SU-DHL-6 (cell line): ENCODE results near the gene SP9.

Experiments
- H2AFZ ChIP-seq: fragments of 200-600 bp; sonication (generic); 2 replicates; pipeline ENCODE4 v1.6.1; 2014; ENCODE audit warnings: low read depth, mild to moderate bottlenecking, moderate library complexity, mixed read lengths, antibody characterized with exemption, low read length; ENCODE audit not compliant: severe bottlenecking
- H3F3A ChIP-seq: fragments of 200-600 bp; shearing (Covaris generic); 2 replicates; pipeline ENCODE4 v1.6.0; 2016; ENCODE audit warnings: antibody characterized with exemption, mild to moderate bottlenecking; ENCODE audit not compliant: insufficient read depth
- H3K27ac ChIP-seq: fragments of 200-600 bp; sonication (generic); 2 replicates; pipeline ENCODE4 v1.5.1; 2016; ENCODE audit warnings: low read depth, mild to moderate bottlenecking, low read length, moderate library complexity, mixed read lengths
- H3K27me3 ChIP-seq: fragments of 200-600 bp; sonication (generic), shearing (Covaris generic); 2 replicates; pipeline ENCODE4 v1.6.0; 2014; ENCODE audit warnings: mild to moderate bottlenecking, low read length
- H3K36me3 ChIP-seq: fragments of 200-600 bp; sonication (generic); 2 replicates; pipeline ENCODE4 v1.6.1; 2014; ENCODE audit warnings: mild to moderate bottlenecking, low read length, mixed read lengths
- H3K4me2 ChIP-seq: fragments of 300-600, 200-600 bp; shearing (Covaris generic), sonication (generic); 2 replicates; pipeline ENCODE4 v1.6.0; 2014; ENCODE audit warnings: low read length, low read depth, mild to moderate bottlenecking; ENCODE audit not compliant: poor library complexity, severe bottlenecking
- H3K4me3 ChIP-seq: fragments of 200-600 bp; sonication (generic); 2 replicates; pipeline ENCODE4 v1.5.1; 2014; ENCODE audit warnings: antibody characterized with exemption, low read length, mild to moderate bottlenecking, mixed read lengths; ENCODE audit not compliant: insufficient read depth, poor library complexity, severe bottlenecking
- H3K79me2 ChIP-seq: fragments of 200-600 bp; sonication (generic); 2 replicates; pipeline ENCODE4 v1.6.1; 2014; ENCODE audit warnings: mild to moderate bottlenecking, low read length, moderate library complexity; ENCODE audit not compliant: insufficient read depth
- H3K9ac ChIP-seq: fragments of 200-600 bp; sonication (generic); 2 replicates; pipeline ENCODE4 v1.7.0; 2014; ENCODE audit warnings: mild to moderate bottlenecking, low read length
- H3K9me2 ChIP-seq: fragments of 200-600 bp; sonication (generic); replicated peaks from 2 replicates; pipeline ENCODE4 v1.6.1; 2014; ENCODE audit warnings: low read length; ENCODE audit not compliant: insufficient read depth
- H3K9me3 ChIP-seq: fragments of 200-600 bp; sonication (generic); 2 replicates; pipeline ENCODE4 v1.6.1; 2014; ENCODE audit warnings: low read length, mixed read lengths; ENCODE audit not compliant: insufficient read depth
- H4K20me1 ChIP-seq: fragments of 200-600 bp; sonication (generic); 2 replicates; pipeline ENCODE4 v1.6.1; 2014; ENCODE audit warnings: low read depth, mild to moderate bottlenecking, antibody characterized with exemption, low read length, moderate library complexity, mixed read lengths
- EZH2phosphoT487 ChIP-seq: fragments of 200-600 bp; sonication (generic), shearing (Covaris generic); conservative IDR thresholded peaks from 2 replicates; pipeline ENCODE4 v1.6.1; 2018; ENCODE audit warnings: mild to moderate bottlenecking, antibody characterized with exemption, low read length, moderate library complexity, mixed read lengths
- TF ChIP-seq, protein P1 (sequence below): fragments of 200-600 bp; sonication (generic); IDR thresholded peaks from one replicate; pipeline ENCODE4 v1.5.1; 2017; ENCODE audit warnings: antibody characterized with exemption, mild to moderate bottlenecking, low read length, moderate library complexity; ENCODE audit not compliant: insufficient read depth, poor library complexity, severe bottlenecking

The SP9 gene

DNA sequence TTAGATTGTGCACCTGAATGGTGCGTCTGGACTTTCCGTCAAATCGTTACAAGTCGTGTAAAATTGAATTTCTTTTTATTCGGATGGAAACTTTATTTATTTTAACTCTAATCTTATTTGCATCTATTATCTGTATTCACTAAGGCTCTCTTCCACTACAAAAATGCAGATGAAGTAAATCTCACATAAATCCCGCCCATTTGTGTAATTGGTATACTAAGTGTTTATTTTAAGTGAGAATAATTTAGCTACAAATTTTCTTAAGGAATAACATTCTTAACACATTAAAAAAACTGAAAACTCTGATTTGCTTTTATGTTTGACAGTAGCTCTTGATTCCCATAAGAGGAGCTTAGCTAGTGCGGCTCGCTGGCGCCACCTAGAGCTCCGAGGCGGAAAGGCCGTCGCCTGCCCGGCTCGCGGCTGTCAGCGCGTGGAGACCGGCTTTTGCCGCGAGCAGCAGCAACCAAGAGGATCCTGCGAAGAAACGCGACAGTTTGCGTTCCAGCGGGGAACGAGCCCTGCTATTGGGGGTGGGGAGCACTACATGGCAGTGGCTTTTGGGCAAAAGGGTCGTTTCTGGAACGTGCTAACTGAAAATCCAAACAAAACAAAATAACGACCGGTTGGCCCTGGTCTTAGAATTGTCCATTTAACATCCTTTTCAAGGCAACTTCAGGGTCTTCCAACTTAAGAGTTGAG lies 6.7 kb downstream of the SP9 start:
- H3K79me2 ChIP-seq = no peaks in the 10 kb centered on the region
- no peaks in the 10 kb centered on the region for H4K20me1 ChIP-seq
- H3K9me2 ChIP-seq = no peaks in the 10 kb centered on the region
- TF ChIP-seq, protein P1, sequence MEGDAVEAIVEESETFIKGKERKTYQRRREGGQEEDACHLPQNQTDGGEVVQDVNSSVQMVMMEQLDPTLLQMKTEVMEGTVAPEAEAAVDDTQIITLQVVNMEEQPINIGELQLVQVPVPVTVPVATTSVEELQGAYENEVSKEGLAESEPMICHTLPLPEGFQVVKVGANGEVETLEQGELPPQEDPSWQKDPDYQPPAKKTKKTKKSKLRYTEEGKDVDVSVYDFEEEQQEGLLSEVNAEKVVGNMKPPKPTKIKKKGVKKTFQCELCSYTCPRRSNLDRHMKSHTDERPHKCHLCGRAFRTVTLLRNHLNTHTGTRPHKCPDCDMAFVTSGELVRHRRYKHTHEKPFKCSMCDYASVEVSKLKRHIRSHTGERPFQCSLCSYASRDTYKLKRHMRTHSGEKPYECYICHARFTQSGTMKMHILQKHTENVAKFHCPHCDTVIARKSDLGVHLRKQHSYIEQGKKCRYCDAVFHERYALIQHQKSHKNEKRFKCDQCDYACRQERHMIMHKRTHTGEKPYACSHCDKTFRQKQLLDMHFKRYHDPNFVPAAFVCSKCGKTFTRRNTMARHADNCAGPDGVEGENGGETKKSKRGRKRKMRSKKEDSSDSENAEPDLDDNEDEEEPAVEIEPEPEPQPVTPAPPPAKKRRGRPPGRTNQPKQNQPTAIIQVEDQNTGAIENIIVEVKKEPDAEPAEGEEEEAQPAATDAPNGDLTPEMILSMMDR = peak; percentile 94
- TF ChIP-seq EZH2phosphoT487 = no peak
- H3K4me2 ChIP-seq = peak overlapping the region; percentile 58
- H3K27ac ChIP-seq = no peak overlapping the region
- H3K9me3 ChIP-seq = no peaks in the 10 kb centered on the region
- no peaks in the 10 kb centered on the region for H3K36me3 ChIP-seq
- peak overlapping the region; percentile 9 for H3K4me3 ChIP-seq
- H3K9ac ChIP-seq = peak overlapping the region; percentile 30; the same call in 1 of the 2 replicates
- H2AFZ ChIP-seq = peak overlapping the region; percentile 84
- H3K27me3 ChIP-seq = no peaks in the 10 kb centered on the region
- peaks cover 12% of the 10 kb centered on the region; the same call in 1 of the 2 replicates for H3F3A ChIP-seq

DNA sequence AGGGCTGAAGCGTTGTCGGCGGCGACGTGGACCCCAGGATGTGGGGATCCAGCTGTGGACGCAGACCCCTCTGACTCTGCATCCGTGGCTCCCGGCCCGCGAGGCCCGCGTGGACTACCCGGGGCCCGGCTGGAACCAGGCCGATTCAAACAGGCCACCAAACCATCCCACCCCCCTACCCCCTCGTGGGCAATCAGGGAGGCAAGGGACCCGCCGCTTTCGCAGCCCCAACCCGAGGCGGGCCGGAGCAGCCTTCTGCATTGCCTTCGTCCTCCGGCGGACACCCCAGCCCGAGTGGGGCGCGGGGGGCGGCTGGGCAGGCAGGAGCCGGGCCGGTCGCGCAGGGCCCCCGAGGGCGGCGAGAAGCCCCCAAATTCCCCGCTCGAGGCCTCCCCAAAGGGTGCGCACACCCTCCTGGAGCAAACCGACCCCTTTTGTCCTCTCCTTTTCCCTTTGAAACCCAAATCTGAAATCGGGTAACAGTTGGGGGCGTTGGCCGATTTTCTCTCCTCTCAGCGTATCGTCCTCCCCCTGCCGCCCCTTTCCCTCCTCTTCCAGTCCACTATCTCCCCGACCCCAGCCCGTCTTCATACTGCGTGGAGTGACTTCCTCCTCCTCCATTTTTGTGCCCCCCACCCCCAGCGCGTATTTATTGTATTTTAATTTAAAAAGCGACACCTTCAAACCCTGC lies 7.4 kb downstream of the SP9 start:
- H3K9me3 ChIP-seq = no peaks in the 10 kb centered on the region
- H3K79me2 ChIP-seq = no peaks in the 10 kb centered on the region
- H3K9ac ChIP-seq = peak overlapping the region; percentile 30; the same call in 1 of the 2 replicates
- peak overlapping the region; percentile 84 for H2AFZ ChIP-seq
- no peak for TF ChIP-seq EZH2phosphoT487
- TF ChIP-seq, protein P1 = no peak
- peak overlapping the region; percentile 58 for H3K4me2 ChIP-seq
- H3F3A ChIP-seq = peaks cover 12% of the 10 kb centered on the region; the same call in 1 of the 2 replicates
- H3K36me3 ChIP-seq = no peaks in the 10 kb centered on the region
- H3K27me3 ChIP-seq = no peaks in the 10 kb centered on the region
- no peak overlapping the region for H3K27ac ChIP-seq
- peak overlapping the region; percentile 9 for H3K4me3 ChIP-seq
- H4K20me1 ChIP-seq = no peaks in the 10 kb centered on the region
- no peaks in the 10 kb centered on the region for H3K9me2 ChIP-seq

DNA sequence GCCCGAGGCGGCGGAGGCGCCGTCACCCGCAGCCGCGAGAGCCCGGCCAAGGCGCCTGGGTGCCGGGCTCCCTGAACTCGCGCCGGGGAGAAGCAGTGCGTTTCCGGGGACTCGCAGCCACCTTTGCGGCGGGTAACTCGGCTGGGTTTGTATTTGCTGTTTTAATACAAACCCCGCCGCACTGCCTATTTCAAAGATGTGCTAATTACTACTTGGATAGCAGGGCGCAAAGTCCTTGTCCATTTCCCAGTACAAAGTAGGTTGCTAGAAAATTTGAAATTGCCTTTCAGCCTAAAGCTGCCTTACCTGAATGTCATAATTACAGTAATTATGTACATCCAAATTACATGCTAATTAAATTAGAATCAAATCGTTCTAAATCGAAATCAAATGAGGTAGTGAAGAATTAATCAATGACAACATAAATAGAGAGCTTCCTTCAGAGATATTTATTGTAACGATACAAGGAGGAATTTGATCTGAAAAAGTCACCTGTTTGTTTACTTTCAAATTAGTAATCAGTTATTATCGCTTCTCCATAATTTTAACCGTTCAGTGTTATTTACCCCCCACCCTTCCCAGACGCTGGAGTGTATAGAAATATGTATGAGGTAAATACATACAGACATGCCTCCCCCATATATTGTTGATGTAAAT lies 8.1 kb downstream of the SP9 start:
- Histone ChIP-seq H3K4me3 (peak overlapping the region; percentile 9), H3K27ac (no peak overlapping the region), H3F3A (peaks cover 11% of the 10 kb centered on the region; the same call in 1 of the 2 replicates), H3K36me3 (no peaks in the 10 kb centered on the region), H3K4me2 (peak overlapping the region; percentile 58), H3K27me3 (no peaks in the 10 kb centered on the region), H3K9me2 (no peaks in the 10 kb centered on the region), H3K79me2 (no peaks in the 10 kb centered on the region), H3K9ac (no peak overlapping the region), H3K9me3 (no peaks in the 10 kb centered on the region), H2AFZ (peak overlapping the region; percentile 84), H4K20me1 (no peaks in the 10 kb centered on the region)
- no peak for TF ChIP-seq EZH2phosphoT487
- TF ChIP-seq, protein P1 = no peak
